Measurements from ENCODE around the gene UNC13C.

The UNC13C gene

DNA sequence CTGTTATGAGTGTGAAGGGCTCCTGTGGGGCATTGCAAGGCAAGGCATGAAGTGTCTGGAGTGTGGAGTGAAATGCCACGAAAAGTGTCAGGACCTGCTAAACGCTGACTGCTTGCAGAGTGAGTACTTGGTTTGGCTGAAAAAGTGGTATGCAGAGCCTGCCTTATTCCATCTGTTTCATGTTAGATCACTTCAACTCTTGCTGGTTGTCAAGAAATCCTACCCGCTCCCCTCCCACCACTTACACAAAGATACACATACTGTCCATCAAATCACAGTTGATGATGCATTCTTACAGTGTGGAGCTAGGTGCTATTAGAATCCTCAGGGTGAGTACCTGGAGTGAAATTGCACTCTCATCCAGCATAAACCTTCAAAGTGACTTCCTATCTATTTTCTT lies 272.1 kb downstream of the UNC13C start:
- Histone ChIP-seq H3K36me3 (ENCODE audit: insufficient read depth, low read length) (no peaks in the 10 kb centered on the region), H3K27me3 (ENCODE audit: control insufficient read depth, insufficient read depth, low read length) (no peaks in the 10 kb centered on the region), H3K9me3 (replicated peaks; ENCODE audit: low read length) (peaks cover 4% of the 10 kb centered on the region), H3K4me1 (ENCODE audit: control insufficient read depth, insufficient read depth, low read length) (no peaks in the 10 kb centered on the region), H3K9ac (ENCODE audit: low read depth, low read length) (no peak overlapping the region), H3K4me2 (ENCODE audit: low read length) (no peak overlapping the region), H3K4me3 (ENCODE audit: low read length) (no peak overlapping the region)

DNA sequence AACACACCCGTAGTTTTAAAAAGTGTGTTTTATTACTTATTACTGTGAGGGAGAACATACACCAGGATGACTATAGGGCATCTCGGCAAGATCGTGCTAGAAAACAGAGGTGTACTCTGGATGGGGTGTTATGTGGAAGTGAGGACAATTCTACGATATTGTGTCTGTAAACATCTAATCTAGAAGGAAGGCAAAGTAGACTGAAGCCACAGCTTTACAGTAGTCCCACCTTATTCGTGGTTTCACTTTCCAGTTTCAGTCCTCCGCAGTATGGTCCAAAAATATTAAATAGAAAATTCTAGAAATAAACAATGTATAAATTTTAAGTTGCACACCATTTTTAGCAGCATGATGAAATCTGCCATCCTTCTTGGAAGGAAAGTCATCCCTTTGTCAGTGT lies 277.9 kb downstream of the UNC13C start:
- no peaks in the 10 kb centered on the region for H3K9me3 ChIP-seq (replicated peaks; ENCODE audit: low read length)
- no peaks in the 10 kb centered on the region for H3K4me1 ChIP-seq (ENCODE audit: control insufficient read depth, insufficient read depth, low read length)
- H3K27me3 ChIP-seq (ENCODE audit: control insufficient read depth, insufficient read depth, low read length) = no peaks in the 10 kb centered on the region
- no peak overlapping the region for H3K9ac ChIP-seq (ENCODE audit: low read depth, low read length)
- H3K4me3 ChIP-seq (ENCODE audit: low read length) = no peak overlapping the region
- H3K4me2 ChIP-seq (ENCODE audit: low read length) = no peak overlapping the region
- H3K36me3 ChIP-seq (ENCODE audit: insufficient read depth, low read length) = no peaks in the 10 kb centered on the region

DNA sequence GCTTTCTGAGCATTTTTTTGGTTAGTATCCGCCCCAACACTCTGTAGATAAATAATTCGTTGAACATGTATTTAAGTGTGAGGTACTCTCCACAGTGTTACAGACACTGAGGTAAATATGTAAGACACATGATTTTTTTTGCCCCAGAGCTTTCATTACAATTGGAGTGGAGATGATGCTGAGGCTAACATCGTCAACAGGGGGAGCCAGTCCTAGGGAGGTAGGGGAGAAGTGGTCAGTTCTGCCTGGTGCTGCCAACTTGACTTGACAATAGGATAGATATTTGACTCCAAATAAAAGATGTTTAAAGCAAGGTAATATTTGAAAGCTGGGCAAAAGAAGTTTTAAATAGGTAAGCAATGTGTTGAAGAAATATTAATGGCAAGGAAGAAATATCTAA lies 295.7 kb downstream of the UNC13C start:
- no peaks in the 10 kb centered on the region for H3K36me3 ChIP-seq (ENCODE audit: insufficient read depth, low read length)
- H3K4me1 ChIP-seq (ENCODE audit: control insufficient read depth, insufficient read depth, low read length) = no peaks in the 10 kb centered on the region
- H3K9ac ChIP-seq (ENCODE audit: low read depth, low read length) = no peak overlapping the region
- peaks cover 15% of the 10 kb centered on the region for H3K9me3 ChIP-seq (replicated peaks; ENCODE audit: low read length)
- H3K27me3 ChIP-seq (ENCODE audit: control insufficient read depth, insufficient read depth, low read length) = no peaks in the 10 kb centered on the region
- H3K4me2 ChIP-seq (ENCODE audit: low read length) = no peak overlapping the region
- no peak overlapping the region for H3K4me3 ChIP-seq (ENCODE audit: low read length)

DNA sequence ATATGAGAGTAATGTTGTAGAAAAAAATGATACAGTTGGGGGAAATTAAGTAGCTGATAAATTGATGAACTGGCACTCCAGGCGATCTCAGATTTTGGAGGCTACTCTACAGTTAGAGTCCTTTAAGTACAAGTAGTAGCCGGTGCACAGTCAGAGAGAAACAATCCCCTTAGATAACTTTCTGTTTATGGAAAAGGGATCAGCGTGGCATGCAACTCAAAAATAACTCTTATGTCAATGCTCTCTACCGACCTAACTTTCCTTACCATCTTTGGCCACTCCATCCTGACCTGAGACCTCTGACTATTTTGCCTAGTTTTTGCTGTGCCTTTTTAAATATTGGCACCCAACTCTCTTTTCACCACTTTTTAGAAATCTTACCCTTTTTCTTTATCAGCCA lies 299.6 kb downstream of the UNC13C start:
- H3K36me3 ChIP-seq (ENCODE audit: insufficient read depth, low read length) = no peaks in the 10 kb centered on the region
- no peak overlapping the region for H3K4me3 ChIP-seq (ENCODE audit: low read length)
- no peak overlapping the region for H3K4me2 ChIP-seq (ENCODE audit: low read length)
- no peaks in the 10 kb centered on the region for H3K4me1 ChIP-seq (ENCODE audit: control insufficient read depth, insufficient read depth, low read length)
- H3K27me3 ChIP-seq (ENCODE audit: control insufficient read depth, insufficient read depth, low read length) = no peaks in the 10 kb centered on the region
- peaks cover 11% of the 10 kb centered on the region for H3K9me3 ChIP-seq (replicated peaks; ENCODE audit: low read length)
- no peak overlapping the region for H3K9ac ChIP-seq (ENCODE audit: low read depth, low read length)

DNA sequence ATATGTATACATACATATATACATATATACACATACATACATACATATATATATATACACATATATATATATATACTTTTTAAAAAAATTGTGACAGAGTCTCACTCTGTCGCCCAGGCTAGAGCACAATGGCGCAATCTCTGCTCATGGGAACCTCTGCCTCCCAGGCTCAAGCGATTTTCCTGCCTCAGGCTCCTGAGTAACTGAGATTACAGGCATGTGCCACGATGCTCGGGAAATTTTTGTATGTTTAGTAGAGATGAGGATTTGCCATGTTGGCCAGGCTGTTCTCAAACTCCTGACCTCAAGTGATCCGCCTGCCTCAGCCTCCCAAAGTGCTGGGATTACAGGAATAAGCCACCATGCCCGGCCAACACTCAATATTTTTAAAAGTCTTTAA lies 302.5 kb downstream of the UNC13C start:
- Histone ChIP-seq H3K4me3 (ENCODE audit: low read length) (no peak overlapping the region), H3K27me3 (ENCODE audit: control insufficient read depth, insufficient read depth, low read length) (no peaks in the 10 kb centered on the region), H3K4me1 (ENCODE audit: control insufficient read depth, insufficient read depth, low read length) (no peaks in the 10 kb centered on the region), H3K4me2 (ENCODE audit: low read length) (no peak overlapping the region), H3K9me3 (replicated peaks; ENCODE audit: low read length) (peaks cover 8% of the 10 kb centered on the region), H3K36me3 (ENCODE audit: insufficient read depth, low read length) (no peaks in the 10 kb centered on the region), H3K9ac (ENCODE audit: low read depth, low read length) (no peak overlapping the region)

DNA sequence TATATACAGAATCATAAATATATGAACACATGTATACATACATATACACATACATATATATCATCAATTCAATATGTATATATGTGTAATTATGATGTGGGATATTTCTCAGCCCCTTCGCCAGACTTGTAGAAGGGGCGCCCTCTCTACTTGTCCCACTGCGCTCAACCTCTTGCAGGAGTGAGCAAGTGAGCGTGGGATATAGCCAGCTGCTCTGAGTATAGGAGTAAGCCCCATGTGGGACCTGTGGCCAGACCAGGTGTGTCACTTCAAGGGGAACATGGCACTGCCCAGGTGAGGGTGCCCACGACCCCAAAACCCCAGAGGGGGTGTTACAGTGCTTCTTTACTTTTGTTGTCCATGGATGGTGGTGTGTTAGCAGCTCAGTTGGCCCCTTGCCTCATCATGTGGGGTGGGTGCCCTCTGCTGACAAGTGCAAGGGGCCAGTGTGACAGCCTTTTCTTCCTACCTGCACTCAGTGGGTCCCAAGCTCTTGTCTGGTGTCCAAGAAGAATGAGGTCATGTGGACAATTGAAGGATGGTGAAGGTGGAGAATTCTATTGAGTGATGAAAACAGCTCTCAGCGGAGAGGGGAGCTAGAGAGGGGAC lies 304.1 kb downstream of the UNC13C start:
- H3K9me3 ChIP-seq (replicated peaks; ENCODE audit: low read length) = peaks cover 8% of the 10 kb centered on the region
- H3K9ac ChIP-seq (ENCODE audit: low read depth, low read length) = no peak overlapping the region
- no peaks in the 10 kb centered on the region for H3K4me1 ChIP-seq (ENCODE audit: control insufficient read depth, insufficient read depth, low read length)
- no peaks in the 10 kb centered on the region for H3K27me3 ChIP-seq (ENCODE audit: control insufficient read depth, insufficient read depth, low read length)
- H3K36me3 ChIP-seq (ENCODE audit: insufficient read depth, low read length) = no peaks in the 10 kb centered on the region
- H3K4me3 ChIP-seq (ENCODE audit: low read length) = no peak overlapping the region
- no peak overlapping the region for H3K4me2 ChIP-seq (ENCODE audit: low read length)

DNA sequence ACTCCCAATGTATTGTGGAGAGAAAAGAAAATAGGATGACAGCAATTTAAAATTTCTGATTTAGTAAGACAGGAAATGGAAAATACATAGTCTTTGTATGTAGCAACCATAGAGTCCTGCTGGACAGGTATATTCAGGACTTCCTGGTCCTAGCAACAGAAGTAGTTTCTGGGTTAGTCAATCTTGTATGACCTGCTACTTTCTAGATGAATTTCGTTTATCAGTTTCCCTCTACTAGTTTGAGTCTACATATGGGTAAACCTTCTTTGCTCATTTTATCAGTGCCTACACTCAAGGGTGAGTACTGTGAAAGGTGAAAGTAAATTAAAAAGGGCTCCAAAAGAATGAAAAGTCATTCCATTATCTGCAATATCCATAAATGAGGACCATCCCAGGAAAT lies 309.8 kb downstream of the UNC13C start:
- Histone ChIP-seq H3K4me2 (ENCODE audit: low read length) (no peak overlapping the region), H3K36me3 (ENCODE audit: insufficient read depth, low read length) (no peaks in the 10 kb centered on the region), H3K9ac (ENCODE audit: low read depth, low read length) (no peak overlapping the region), H3K27me3 (ENCODE audit: control insufficient read depth, insufficient read depth, low read length) (no peaks in the 10 kb centered on the region), H3K4me1 (ENCODE audit: control insufficient read depth, insufficient read depth, low read length) (no peaks in the 10 kb centered on the region), H3K4me3 (ENCODE audit: low read length) (no peak overlapping the region), H3K9me3 (replicated peaks; ENCODE audit: low read length) (peaks cover 3% of the 10 kb centered on the region)

DNA sequence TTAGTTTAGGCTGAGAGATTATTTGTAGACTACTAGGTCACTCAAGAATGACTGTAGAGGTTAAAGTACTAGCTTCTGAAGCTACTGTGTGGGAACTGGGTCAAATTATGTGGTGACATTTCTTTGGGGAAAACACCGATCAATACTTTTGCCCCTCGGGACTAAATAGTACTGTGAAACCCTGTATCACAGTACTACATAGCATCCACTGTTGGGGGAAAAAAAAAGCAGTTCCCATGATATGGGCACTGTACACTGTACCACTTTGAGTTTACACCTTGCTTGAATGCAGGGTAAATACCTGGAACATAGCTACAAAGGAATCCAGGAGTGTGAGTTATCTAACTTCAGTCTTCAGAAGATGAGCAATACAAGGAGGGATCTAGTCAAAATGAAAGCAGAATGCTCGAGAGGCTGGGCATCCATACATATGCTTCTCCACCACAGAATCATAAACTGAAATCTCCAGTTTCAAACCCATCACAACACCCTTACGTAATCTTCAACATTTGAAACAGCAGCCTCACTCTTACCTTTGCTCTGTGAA lies 311.4 kb downstream of the UNC13C start:
- Histone ChIP-seq H3K9ac (ENCODE audit: low read depth, low read length) (no peak overlapping the region), H3K4me1 (ENCODE audit: control insufficient read depth, insufficient read depth, low read length) (no peaks in the 10 kb centered on the region), H3K9me3 (replicated peaks; ENCODE audit: low read length) (peaks cover 3% of the 10 kb centered on the region), H3K36me3 (ENCODE audit: insufficient read depth, low read length) (no peaks in the 10 kb centered on the region), H3K4me3 (ENCODE audit: low read length) (no peak overlapping the region), H3K4me2 (ENCODE audit: low read length) (no peak overlapping the region), H3K27me3 (ENCODE audit: control insufficient read depth, insufficient read depth, low read length) (no peaks in the 10 kb centered on the region)

DNA sequence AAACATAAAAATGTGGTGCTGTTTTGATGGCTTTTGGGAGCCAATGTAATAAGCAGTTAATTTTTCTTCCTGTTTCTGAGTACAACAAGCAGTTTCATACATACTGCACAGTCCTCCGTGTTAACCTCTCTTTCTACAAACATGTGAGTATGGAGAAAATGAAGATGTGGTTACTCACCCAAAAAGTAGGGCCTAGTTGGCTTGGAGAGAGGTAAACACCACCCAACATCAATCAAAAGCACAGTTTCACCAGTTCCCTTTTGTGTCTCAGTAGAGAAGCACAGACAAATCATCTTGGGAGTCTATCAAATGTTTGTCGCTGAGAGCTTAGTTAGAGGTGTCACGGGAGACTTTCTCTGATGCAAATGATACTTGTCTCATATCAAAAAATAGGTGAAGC lies 320.2 kb downstream of the UNC13C start:
- Histone ChIP-seq H3K9ac (ENCODE audit: low read depth, low read length) (no peak overlapping the region), H3K4me3 (ENCODE audit: low read length) (no peak overlapping the region), H3K27me3 (ENCODE audit: control insufficient read depth, insufficient read depth, low read length) (no peaks in the 10 kb centered on the region), H3K36me3 (ENCODE audit: insufficient read depth, low read length) (no peaks in the 10 kb centered on the region), H3K4me1 (ENCODE audit: control insufficient read depth, insufficient read depth, low read length) (no peaks in the 10 kb centered on the region), H3K9me3 (replicated peaks; ENCODE audit: low read length) (no peaks in the 10 kb centered on the region), H3K4me2 (ENCODE audit: low read length) (no peak overlapping the region)

DNA sequence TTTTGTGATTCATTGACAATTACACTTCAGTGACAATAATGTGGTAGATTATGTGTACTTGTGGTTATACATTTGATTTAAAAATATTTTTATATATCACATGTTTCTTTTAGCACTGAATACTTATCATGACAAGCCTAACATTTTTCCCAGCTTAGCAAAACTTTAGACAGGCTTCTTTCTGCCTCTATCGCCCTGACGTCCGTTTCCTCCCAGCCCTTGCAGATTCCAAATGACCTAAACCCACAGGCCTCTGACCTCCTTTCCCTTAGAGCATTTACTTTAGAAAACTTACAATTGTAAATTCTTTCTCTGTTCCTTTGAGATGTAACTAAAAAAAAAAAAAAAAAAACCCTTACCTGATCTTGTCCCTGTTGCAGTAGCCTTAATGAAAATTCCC lies 326.1 kb downstream of the UNC13C start:
- peaks cover 4% of the 10 kb centered on the region for H3K9me3 ChIP-seq (replicated peaks; ENCODE audit: low read length)
- H3K36me3 ChIP-seq (ENCODE audit: insufficient read depth, low read length) = no peaks in the 10 kb centered on the region
- H3K27me3 ChIP-seq (ENCODE audit: control insufficient read depth, insufficient read depth, low read length) = no peaks in the 10 kb centered on the region
- H3K9ac ChIP-seq (ENCODE audit: low read depth, low read length) = no peak overlapping the region
- no peak overlapping the region for H3K4me2 ChIP-seq (ENCODE audit: low read length)
- no peaks in the 10 kb centered on the region for H3K4me1 ChIP-seq (ENCODE audit: control insufficient read depth, insufficient read depth, low read length)
- no peak overlapping the region for H3K4me3 ChIP-seq (ENCODE audit: low read length)

DNA sequence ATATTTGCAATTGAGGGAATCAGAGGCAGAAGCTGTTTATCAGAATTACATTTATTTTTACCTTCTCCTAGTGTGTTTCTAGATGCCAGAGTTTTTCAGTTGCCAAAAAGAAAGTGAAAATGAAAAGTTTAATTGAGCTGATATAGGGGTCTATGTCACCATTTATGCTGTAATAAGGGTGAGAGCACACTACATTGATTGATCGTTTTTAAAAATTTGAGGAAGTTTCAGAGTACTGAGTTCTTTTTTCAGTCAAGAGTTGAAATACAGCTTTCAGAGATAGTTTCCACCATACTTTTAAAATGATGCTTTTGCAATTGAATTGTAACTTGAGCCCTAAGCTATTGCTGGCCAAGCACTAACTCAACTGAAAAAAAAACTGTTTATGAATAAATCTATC lies 326.9 kb downstream of the UNC13C start:
- no peaks in the 10 kb centered on the region for H3K4me1 ChIP-seq (ENCODE audit: control insufficient read depth, insufficient read depth, low read length)
- peaks cover 4% of the 10 kb centered on the region for H3K9me3 ChIP-seq (replicated peaks; ENCODE audit: low read length)
- no peaks in the 10 kb centered on the region for H3K36me3 ChIP-seq (ENCODE audit: insufficient read depth, low read length)

DNA sequence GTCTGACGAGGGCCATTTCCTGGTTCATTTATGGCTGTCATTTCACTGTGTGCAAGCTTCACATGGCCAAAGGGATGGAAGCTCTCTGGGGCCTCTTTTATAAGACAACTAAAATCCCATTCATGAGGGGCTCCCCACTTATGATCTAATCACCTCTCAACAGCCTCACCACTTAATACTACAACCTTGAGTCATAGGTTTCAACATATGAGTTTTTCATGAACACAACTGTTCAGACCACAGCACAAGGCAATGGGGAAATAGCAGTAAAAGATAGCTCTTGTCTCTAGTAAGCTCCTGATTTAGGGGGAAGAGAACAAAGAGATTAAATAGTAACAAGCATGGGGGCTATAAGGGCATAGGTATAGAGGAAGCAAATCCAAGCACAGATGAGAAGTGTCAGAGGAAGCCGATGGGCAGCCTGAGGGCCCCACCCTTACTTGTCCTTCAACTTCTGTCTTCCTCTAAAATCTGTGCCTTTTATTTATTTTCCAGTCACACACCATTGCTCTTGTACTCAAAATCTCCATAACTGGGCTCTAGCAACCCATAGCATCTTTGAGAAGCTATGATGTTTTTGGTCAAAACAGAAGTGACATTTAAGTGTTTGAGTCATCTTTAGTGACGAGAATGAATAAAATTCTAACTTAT lies 329.1 kb downstream of the UNC13C start:
- Histone ChIP-seq H3K4me2 (ENCODE audit: low read length) (no peak overlapping the region), H3K4me1 (ENCODE audit: control insufficient read depth, insufficient read depth, low read length) (no peaks in the 10 kb centered on the region), H3K9ac (ENCODE audit: low read depth, low read length) (no peak overlapping the region), H3K36me3 (ENCODE audit: insufficient read depth, low read length) (no peaks in the 10 kb centered on the region), H3K9me3 (replicated peaks; ENCODE audit: low read length) (peaks cover 4% of the 10 kb centered on the region), H3K4me3 (ENCODE audit: low read length) (no peak overlapping the region), H3K27me3 (ENCODE audit: control insufficient read depth, insufficient read depth, low read length) (no peaks in the 10 kb centered on the region)

More for the DNA sequence above, 326.9 kb downstream of the UNC13C start:
- H3K9ac ChIP-seq (ENCODE audit: low read depth, low read length) = no peak overlapping the region
- no peak overlapping the region for H3K4me2 ChIP-seq (ENCODE audit: low read length)
- H3K27me3 ChIP-seq (ENCODE audit: control insufficient read depth, insufficient read depth, low read length) = no peaks in the 10 kb centered on the region
- H3K4me3 ChIP-seq (ENCODE audit: low read length) = no peak overlapping the region

Data from skeletal muscle satellite cell (primary cell).